HCT116 (cell line): ENCODE data around the gene CCDC174. TPM values are rescaled to one million over a fixed set of nuclear protein-coding genes. Genes with fewer than 3 reads are reported as not detected.

Experiments
- ATAC-seq: fragments of 200-7000 bp; cut with Tn5 transposase; 2 replicates; pipeline ENCODE4 v1.9.1; 2020; ENCODE audit warnings: mild to moderate bottlenecking, moderate library complexity
- BruUV-seq: library from RNA; stranded (reverse); fragments of 400-500 nt; replicated peaks from 2 replicates; lab custom pipeline; 2021; lab: Mats Ljungman, UMichigan
- CTCF ChIA-PET: fragments of 300-600 bp; sonication (Branson Sonifier 250); formaldehyde crosslinking; loops from one replicate; lab custom pipeline; 2021; ENCODE audit warnings: antibody characterized with exemption; lab: Charles Lee
- POLR2A ChIA-PET: fragments of 300-600, 350-600 bp; sonication (Branson Sonifier 250); formaldehyde crosslinking; loops from one replicate; lab custom pipeline; 2021; ENCODE audit warnings: antibody characterized with exemption; lab: Charles Lee
- RAD21 ChIA-PET, 2 experiments: fragments of 300-600 bp; sonication (Branson Sonifier 250); formaldehyde crosslinking; loops; one replicate each; lab custom pipeline; 2023; ENCODE audit warnings: low total read pairs in 2 of 2; ENCODE audit not compliant: uncharacterized antibody in 2 of 2, unreplicated experiment in 2 of 2, low non-redundant PET in 1 of 2; lab: Charles Lee
- DNase-seq: peaks from one replicate; pipeline ENCODE4 v3.0.0-alpha.2; 2010; ENCODE audit warnings: low read depth, low spot score
- H2AFZ ChIP-seq: fragments of 200-600 bp; shearing (Covaris generic), sonication (generic); 2 replicates; pipeline ENCODE4 v1.6.1; 2017; ENCODE audit warnings: low read depth, mixed run types, mixed read lengths, antibody characterized with exemption, low read length; ENCODE audit not compliant: poor library complexity, severe bottlenecking
- H3K27ac ChIP-seq: 2 replicates; pipeline ENCODE4 v1.5.1; 2012; ENCODE audit warnings: low read depth, low read length
- H3K27me3 ChIP-seq: fragments of 200-600 bp; sonication (generic); 2 replicates; pipeline ENCODE4 v1.6.1; 2016; ENCODE audit warnings: mixed run types, low read length, mixed read lengths; ENCODE audit not compliant: insufficient read depth
- H3K36me3 ChIP-seq, 2 experiments: fragments of 200-500 bp in 1 of 2; fragments of 200-600 bp in 1 of 2; sonication (Bioruptor generic) in 1 of 2; sonication (generic) in 1 of 2; 2 replicates each; pipeline versions ENCODE4 v1.5.1 to v1.6.1; 2014 to 2016; ENCODE audit warnings: low read length in 2 of 2, inconsistent platforms in 1 of 2, mixed read lengths in 1 of 2, mixed run types in 1 of 2; ENCODE audit not compliant: insufficient read depth in 2 of 2, control insufficient read depth in 1 of 2
- H3K4me1 ChIP-seq, 2 experiments: fragments of 200-600 bp in 1 of 2; sonication (generic) in 1 of 2; 2 replicates each; pipeline versions ENCODE4 v1.5.1 to v1.6.1; 2012 to 2017; ENCODE audit warnings: low read length in 2 of 2, inconsistent platforms in 1 of 2, mild to moderate bottlenecking in 1 of 2, mixed read lengths in 1 of 2, mixed run types in 1 of 2, moderate library complexity in 1 of 2; ENCODE audit not compliant: insufficient read depth in 2 of 2, control insufficient read depth in 1 of 2
- H3K4me2 ChIP-seq: fragments of 200-600 bp; sonication (generic); 2 replicates; pipeline ENCODE4 v1.6.1; 2017; ENCODE audit warnings: mixed run types, low read length, mixed read lengths
- H3K4me3 ChIP-seq, 2 experiments: fragments of 200-600 bp in 1 of 2; sonication (generic) in 1 of 2; replicated peaks in 1 of 2; 2 replicates each; pipeline ENCODE4 v1.5.1; 2011 to 2016; ENCODE audit warnings: low read length in 2 of 2, control low read depth in 1 of 2, low read depth in 1 of 2, mild to moderate bottlenecking in 1 of 2, mixed read lengths in 1 of 2, mixed run types in 1 of 2
- H3K79me2 ChIP-seq: fragments of 200-600 bp; sonication (generic); 2 replicates; pipeline ENCODE4 v1.6.1; 2017; ENCODE audit warnings: mild to moderate bottlenecking, mixed run types, low read length, moderate library complexity, mixed read lengths; ENCODE audit not compliant: insufficient read depth
- H3K9ac ChIP-seq: fragments of 200-600 bp; sonication (generic); 2 replicates; pipeline ENCODE4 v1.6.1; 2016; ENCODE audit warnings: low read length, mixed read lengths
- H3K9me2 ChIP-seq: fragments of 200-600 bp; sonication (generic), shearing (Covaris generic); 2 replicates; pipeline ENCODE4 v1.6.1; 2017; ENCODE audit warnings: mixed run types, mild to moderate bottlenecking, moderate library complexity; ENCODE audit not compliant: insufficient read depth
- H3K9me3 ChIP-seq, 2 experiments: fragments of 200-500 bp in 1 of 2; fragments of 200-600 bp in 1 of 2; sonication (Bioruptor generic) in 1 of 2; sonication (generic) in 1 of 2; 2 replicates each; pipeline ENCODE4 v1.6.1; 2014 to 2017; ENCODE audit warnings: low read length in 2 of 2, mixed read lengths in 2 of 2, inconsistent platforms in 1 of 2, low read depth in 1 of 2, mild to moderate bottlenecking in 1 of 2, mixed run types in 1 of 2, moderate library complexity in 1 of 2; ENCODE audit not compliant: control insufficient read depth in 1 of 2, insufficient read depth in 1 of 2
- H4K20me1 ChIP-seq: fragments of 200-600 bp; sonication (generic), shearing (Covaris generic); 2 replicates; pipeline ENCODE4 v1.6.1; 2017; ENCODE audit warnings: mixed run types, mild to moderate bottlenecking, moderate library complexity; ENCODE audit not compliant: insufficient read depth
- CEBPB ChIP-seq: IDR thresholded peaks from 2 replicates; pipeline ENCODE4 v1.6.1; 2012; ENCODE audit warnings: low read depth
- CTCF ChIP-seq, 3 experiments: fragments of 200-600 bp in 1 of 3; sonication (generic) in 1 of 3; IDR thresholded peaks in 2 of 3; conservative IDR thresholded peaks in 1 of 3; 2 replicates each; pipeline ENCODE4 v1.5.1; 2012 to 2017; ENCODE audit warnings: low read depth in 2 of 3, low read length in 2 of 3, antibody characterized with exemption in 1 of 3, borderline replicate concordance in 1 of 3, control low read depth in 1 of 3, mild to moderate bottlenecking in 1 of 3, mixed read lengths in 1 of 3, mixed run types in 1 of 3, moderate library complexity in 1 of 3; ENCODE audit not compliant: insufficient read depth in 1 of 3
- EGR1 ChIP-seq: IDR thresholded peaks from 2 replicates; pipeline ENCODE4 v1.6.1; 2012; ENCODE audit warnings: low read depth
- EZH2phosphoT487 ChIP-seq: fragments of 200-600 bp; IDR thresholded peaks from 2 replicates; pipeline ENCODE4 v1.6.1; 2018; ENCODE audit warnings: antibody characterized with exemption, borderline replicate concordance
- JUND ChIP-seq: IDR thresholded peaks from 2 replicates; pipeline ENCODE4 v1.6.1; 2012
- POLR2AphosphoS5 ChIP-seq: IDR thresholded peaks from 2 replicates; pipeline ENCODE4 v1.6.1; 2011; ENCODE audit warnings: mild to moderate bottlenecking, low read depth, low read length, moderate library complexity
- RAD21 ChIP-seq: IDR thresholded peaks from 2 replicates; pipeline ENCODE4 v1.6.1; 2012; ENCODE audit warnings: low read depth, mild to moderate bottlenecking
- SP1 ChIP-seq: IDR thresholded peaks from 2 replicates; pipeline ENCODE4 v1.6.1; 2012; ENCODE audit warnings: low read depth
- SRF ChIP-seq: IDR thresholded peaks from 2 replicates; pipeline ENCODE4 v1.6.1; 2012; ENCODE audit warnings: low read depth
- intact Hi-C: fragments of 100-400 bp; cut with micrococcal nuclease; formaldehyde crosslinking; loops from 2 replicates; pipeline ENCODE4 v1.10.0; 2022
- total RNA-seq: library from RNA; stranded (reverse); gene quantifications from one replicate; pipeline ENCODE4 v1.2.1, GENCODE V29; 2021; ENCODE audit not compliant: unreplicated experiment

CCDC174 gene
- total RNA-seq, 1 experiment from 2014 or later = 15.6 TPM

GRCh38 chr3:14689247-14689980, 37.9 kb downstream of the CCDC174 start:
- H3K79me2 ChIP-seq = no peaks in the 10 kb centered on the region
- H3K4me1 ChIP-seq = no peaks in the 10 kb centered on the region
- ChIA-PET RAD21 (no interaction called here), CTCF (no interaction called here), POLR2A (no interaction called here)
- no peaks in the 10 kb centered on the region for H3K9me3 ChIP-seq
- H3K27me3 ChIP-seq = no peaks in the 10 kb centered on the region
- H2AFZ ChIP-seq = no peak overlapping the region
- H3K9me2 ChIP-seq = no peaks in the 10 kb centered on the region
- no peak overlapping the region for H3K4me3 ChIP-seq
- no peak overlapping the region for H3K27ac ChIP-seq
- H3K4me2 ChIP-seq = no peak overlapping the region
- no peak overlapping the region for H3K9ac ChIP-seq
- H4K20me1 ChIP-seq = no peaks in the 10 kb centered on the region
- BruUV-seq = no TSS peak
- no peak for TF ChIP-seq JUND
- TF ChIP-seq RAD21 = no peak
- no peak for TF ChIP-seq EGR1
- TF ChIP-seq EZH2phosphoT487 = no peak
- TF ChIP-seq CEBPB = no peak
- TF ChIP-seq CTCF (IDR thresholded peaks at IDR 0.05 in 2 of 3, conservative IDR thresholded peaks at IDR 0.05 in 1 of 3; ENCODE audit: borderline replicate concordance in 1 of 3, insufficient read depth in 1 of 3, low read depth in 2 of 3, low read length in 2 of 3) = no peak
- no peak for TF ChIP-seq POLR2AphosphoS5
- no peak for TF ChIP-seq SP1
- TF ChIP-seq SRF = no peak
- TF ChIP-seq, all 23 proteins: peak for 0
- H3K36me3 ChIP-seq = no peaks in the 10 kb centered on the region
- ATAC-seq (no peak), DNase-seq (no peak)
- intact Hi-C loops = no loop called here
